Left colon (tissue), 2 donors: Measurements from ENCODE around the gene FAM107B. TPM values are rescaled to one million over a fixed set of nuclear protein-coding genes. Genes with fewer than 3 reads are reported as not detected.

Source experiments
- ATAC-seq: fragments of 200-7000 bp; cut with Tn5 transposase; one replicate; pipeline ENCODE4 v1.9.1; 2020; ENCODE audit warnings: mild to moderate bottlenecking, moderate library complexity
- DNase-seq, 2 donors: peaks; one replicate each; pipeline ENCODE4 v3.0.0-alpha.2; 2020
- intact Hi-C, 2 donors: fragments of 100-400 bp; cut with DNase I in 1 of 2; cut with micrococcal nuclease in 1 of 2; formaldehyde crosslinking; loops; one replicate each; pipeline versions ENCODE4 v1.11.2 to v1.14.0; 2022; cut with DNase I, micrococcal nuclease
- total RNA-seq, 2 donors: library from RNA; stranded (reverse); fragmentation: NEBNext Ultra II Directional; extraction: Animal tissue kit (Norgen Biotek cat#: 25700); gene quantifications; one replicate each; pipeline ENCODE4 v1.2.1, GENCODE V29; 2021
- donor health status: DM: no; HTN: no; CAD: no.
- donor health status: DM: yes; HTN: yes; CAD: no.

FAM107B gene
- total RNA-seq, 2 donors from 2014 or later: 55.1 to 87.8 TPM

- ATAC-seq (no peak), DNase-seq (no peak)
- intact Hi-C loops: no loop called here
Observed at GRCh38 chr10:14540611-14541010, 234.1 kb downstream of the FAM107B start.

GRCh38 chr10:14540062-14540461 lies 234.6 kb downstream of the FAM107B start:
- no peak for DNase-seq
- ATAC-seq: no peak
- intact Hi-C loops: no loop called here

GRCh38 chr10:14539176-14539575 lies 235.5 kb downstream of the FAM107B start:
- intact Hi-C loops: loop anchor here in 1 of 2 donors (5.0 kb wide), 1 partner anchor 283 kb away; no protein-coding TSS in a partner anchor
- no peak for ATAC-seq
- DNase-seq: no peak

- DNase-seq: peak; percentile 69 to 88
- intact Hi-C loops: loop anchor here in 1 of 2 donors (5.0 kb wide), 1 partner anchor 286 kb away; no protein-coding TSS in a partner anchor
- ATAC-seq: peak; percentile 57
Observed at GRCh38 chr10:14536241-14537213, 238.2 kb downstream of the FAM107B start.

- intact Hi-C loops: loop anchor here in 1 of 2 donors (5.0 kb wide), 1 partner anchor 287 kb away; no protein-coding TSS in a partner anchor
- no peak for DNase-seq
- ATAC-seq: peak; percentile 5
Observed at GRCh38 chr10:14535457-14536130, 239.1 kb downstream of the FAM107B start.

- intact Hi-C loops: no loop called here
- ATAC-seq (peak; percentile 29), DNase-seq (no peak)
Observed at GRCh38 chr10:14534152-14534551, 240.5 kb downstream of the FAM107B start.

- DNase-seq: no peak
- ATAC-seq: no peak
- intact Hi-C loops: no loop called here
Observed at GRCh38 chr10:14533295-14533694, 241.4 kb downstream of the FAM107B start.

GRCh38 chr10:14532473-14533251 lies 242.0 kb downstream of the FAM107B start:
- DNase-seq: peak; percentile 53 to 62
- intact Hi-C loops: no loop called here
- peak; percentile 75 for ATAC-seq

GRCh38 chr10:14531974-14532373 lies 242.7 kb downstream of the FAM107B start:
- DNase-seq (no peak), ATAC-seq (peak; percentile 37)
- intact Hi-C loops: no loop called here

- intact Hi-C loops: no loop called here
- DNase-seq: no peak
- no peak for ATAC-seq
Observed at GRCh38 chr10:14530465-14530864, 244.2 kb downstream of the FAM107B start.

- ATAC-seq (no peak), DNase-seq (no peak)
- intact Hi-C loops: no loop called here
Observed at GRCh38 chr10:14529351-14529750, 245.3 kb downstream of the FAM107B start.

GRCh38 chr10:14528450-14528849 lies 246.2 kb downstream of the FAM107B start:
- intact Hi-C loops: no loop called here
- DNase-seq: no peak
- ATAC-seq: no peak

GRCh38 chr10:14527915-14528314 lies 246.8 kb downstream of the FAM107B start:
- DNase-seq: no peak
- intact Hi-C loops: no loop called here
- ATAC-seq: no peak

GRCh38 chr10:14527134-14527844 lies 247.4 kb downstream of the FAM107B start:
- no peak for DNase-seq
- ATAC-seq: peak; percentile 65
- intact Hi-C loops: no loop called here

- intact Hi-C loops: no loop called here
- DNase-seq (no peak), ATAC-seq (no peak)
Observed at GRCh38 chr10:14526326-14526725, 248.4 kb downstream of the FAM107B start.

GRCh38 chr10:14524691-14525324 lies 249.9 kb downstream of the FAM107B start:
- ATAC-seq: no peak

GRCh38 chr10:14523286-14523685 lies 251.4 kb downstream of the FAM107B start:
- intact Hi-C loops: no loop called here
- ATAC-seq (peak; percentile 72), DNase-seq (peak in 1 of 2 donors; percentile 28)

More at GRCh38 chr10:14524691-14525324, 249.9 kb downstream of the FAM107B start:
- DNase-seq: no peak
- intact Hi-C loops: no loop called here

GRCh38 chr10:14519785-14520184 lies 254.9 kb downstream of the FAM107B start:
- ATAC-seq: no peak
- no peak for DNase-seq
- intact Hi-C loops: no loop called here
